Measurements from ENCODE around the gene ABR. TPM values are rescaled to one million over a fixed set of nuclear protein-coding genes. Genes with fewer than 3 reads are reported as not detected.

ABR gene
- total RNA-seq, 1 donor from 2014 or later = 92.7 TPM

DNA sequence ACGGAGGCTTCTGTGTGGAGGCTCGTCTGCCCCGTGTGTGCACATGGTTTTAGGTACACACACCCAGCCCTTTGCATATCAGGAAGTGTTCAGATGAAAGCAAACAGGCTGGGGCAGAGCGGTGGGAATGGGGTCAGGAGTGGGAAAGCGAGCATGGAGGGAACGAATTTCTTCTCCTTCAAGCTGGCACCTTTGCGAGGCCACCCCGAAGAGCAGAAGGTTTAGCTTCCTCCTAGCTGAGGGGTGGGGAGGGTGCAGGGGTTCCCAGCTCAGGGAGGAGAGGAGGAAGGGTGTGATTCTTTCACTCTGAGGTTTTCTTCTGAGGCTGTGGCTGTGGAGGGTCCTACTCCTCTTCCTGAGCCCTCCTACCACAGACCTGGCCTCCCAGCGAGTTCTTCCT is 83.6 kb downstream of the ABR start:
- Histone ChIP-seq H3K4me3 (no peak overlapping the region), H3K36me3 (no peaks in the 10 kb centered on the region), H3K9ac (no peak overlapping the region), H3K9me3 (ENCODE audit: low read depth) (no peaks in the 10 kb centered on the region), H3K4me2 (no peak overlapping the region), H2AFZ (replicated peaks) (no peak overlapping the region), H3K27ac (no peak overlapping the region), H3K4me1 (peaks cover 3% of the 10 kb centered on the region), H4K20me1 (ENCODE audit: low read depth) (peaks cover 7% of the 10 kb centered on the region), H3K79me2 (ENCODE audit: low read depth) (no peaks in the 10 kb centered on the region), H3K27me3 (no peaks in the 10 kb centered on the region), H3F3A (ENCODE audit: low read depth) (no peaks in the 10 kb centered on the region)
- no peak for DNase-seq (ENCODE audit: low spot score)
- no peaks in the 10 kb centered on the region for H3K9me3 Mint-ChIP-seq
- TF ChIP-seq EZH2 (IDR thresholded peaks at IDR 0.05) (no peak), EZH2phosphoT487 (IDR thresholded peaks at IDR 0.05) (no peak)
- TF ChIP-seq, protein P1, sequence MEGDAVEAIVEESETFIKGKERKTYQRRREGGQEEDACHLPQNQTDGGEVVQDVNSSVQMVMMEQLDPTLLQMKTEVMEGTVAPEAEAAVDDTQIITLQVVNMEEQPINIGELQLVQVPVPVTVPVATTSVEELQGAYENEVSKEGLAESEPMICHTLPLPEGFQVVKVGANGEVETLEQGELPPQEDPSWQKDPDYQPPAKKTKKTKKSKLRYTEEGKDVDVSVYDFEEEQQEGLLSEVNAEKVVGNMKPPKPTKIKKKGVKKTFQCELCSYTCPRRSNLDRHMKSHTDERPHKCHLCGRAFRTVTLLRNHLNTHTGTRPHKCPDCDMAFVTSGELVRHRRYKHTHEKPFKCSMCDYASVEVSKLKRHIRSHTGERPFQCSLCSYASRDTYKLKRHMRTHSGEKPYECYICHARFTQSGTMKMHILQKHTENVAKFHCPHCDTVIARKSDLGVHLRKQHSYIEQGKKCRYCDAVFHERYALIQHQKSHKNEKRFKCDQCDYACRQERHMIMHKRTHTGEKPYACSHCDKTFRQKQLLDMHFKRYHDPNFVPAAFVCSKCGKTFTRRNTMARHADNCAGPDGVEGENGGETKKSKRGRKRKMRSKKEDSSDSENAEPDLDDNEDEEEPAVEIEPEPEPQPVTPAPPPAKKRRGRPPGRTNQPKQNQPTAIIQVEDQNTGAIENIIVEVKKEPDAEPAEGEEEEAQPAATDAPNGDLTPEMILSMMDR (IDR thresholded peaks at IDR 0.05) = no peak
- H3K27me3 Mint-ChIP-seq (ENCODE audit: insufficient read depth, low read depth) = peaks cover 3% of the 10 kb centered on the region
- peaks cover 25% of the 10 kb centered on the region for H3K36me3 Mint-ChIP-seq
- no peak overlapping the region for H3K4me3 Mint-ChIP-seq
- H3K4me1 Mint-ChIP-seq = peaks cover 6% of the 10 kb centered on the region
- peak overlapping the region; percentile 54 for H3K27ac Mint-ChIP-seq

DNA sequence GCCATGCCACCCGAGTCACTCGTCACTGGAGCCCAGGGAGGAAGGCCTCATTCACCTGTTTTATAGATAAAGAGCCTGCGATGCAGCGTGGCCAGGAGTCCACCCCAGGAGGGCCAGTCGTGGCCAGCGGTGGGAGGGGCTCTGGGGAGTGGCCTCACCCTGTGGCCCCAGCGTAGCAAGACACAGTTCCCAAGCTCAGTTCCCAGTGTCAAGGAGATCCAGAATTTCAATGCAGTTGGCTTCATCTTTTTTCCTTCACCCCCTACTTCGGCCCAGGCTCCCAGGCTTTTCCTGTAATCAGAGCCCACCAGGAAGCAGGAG is 84.0 kb downstream of the ABR start:
- Histone ChIP-seq H3F3A (ENCODE audit: low read depth) (no peaks in the 10 kb centered on the region), H3K79me2 (ENCODE audit: low read depth) (no peaks in the 10 kb centered on the region), H3K9me3 (ENCODE audit: low read depth) (no peaks in the 10 kb centered on the region), H3K27ac (no peak overlapping the region), H3K36me3 (no peaks in the 10 kb centered on the region), H3K4me3 (no peak overlapping the region), H3K4me2 (no peak overlapping the region), H2AFZ (replicated peaks) (no peak overlapping the region), H3K27me3 (no peaks in the 10 kb centered on the region), H4K20me1 (ENCODE audit: low read depth) (peaks cover 7% of the 10 kb centered on the region), H3K9ac (no peak overlapping the region), H3K4me1 (peaks cover 3% of the 10 kb centered on the region)
- no peak for DNase-seq (ENCODE audit: low spot score)
- Mint-ChIP-seq H3K4me1 (peaks cover 6% of the 10 kb centered on the region), H3K27ac (no peak overlapping the region), H3K27me3 (ENCODE audit: insufficient read depth, low read depth) (peaks cover 3% of the 10 kb centered on the region), H3K4me3 (no peak overlapping the region), H3K9me3 (no peaks in the 10 kb centered on the region), H3K36me3 (peaks cover 25% of the 10 kb centered on the region)
- no peak for TF ChIP-seq EZH2 (IDR thresholded peaks at IDR 0.05)
- no peak for TF ChIP-seq EZH2phosphoT487 (IDR thresholded peaks at IDR 0.05)

DNA sequence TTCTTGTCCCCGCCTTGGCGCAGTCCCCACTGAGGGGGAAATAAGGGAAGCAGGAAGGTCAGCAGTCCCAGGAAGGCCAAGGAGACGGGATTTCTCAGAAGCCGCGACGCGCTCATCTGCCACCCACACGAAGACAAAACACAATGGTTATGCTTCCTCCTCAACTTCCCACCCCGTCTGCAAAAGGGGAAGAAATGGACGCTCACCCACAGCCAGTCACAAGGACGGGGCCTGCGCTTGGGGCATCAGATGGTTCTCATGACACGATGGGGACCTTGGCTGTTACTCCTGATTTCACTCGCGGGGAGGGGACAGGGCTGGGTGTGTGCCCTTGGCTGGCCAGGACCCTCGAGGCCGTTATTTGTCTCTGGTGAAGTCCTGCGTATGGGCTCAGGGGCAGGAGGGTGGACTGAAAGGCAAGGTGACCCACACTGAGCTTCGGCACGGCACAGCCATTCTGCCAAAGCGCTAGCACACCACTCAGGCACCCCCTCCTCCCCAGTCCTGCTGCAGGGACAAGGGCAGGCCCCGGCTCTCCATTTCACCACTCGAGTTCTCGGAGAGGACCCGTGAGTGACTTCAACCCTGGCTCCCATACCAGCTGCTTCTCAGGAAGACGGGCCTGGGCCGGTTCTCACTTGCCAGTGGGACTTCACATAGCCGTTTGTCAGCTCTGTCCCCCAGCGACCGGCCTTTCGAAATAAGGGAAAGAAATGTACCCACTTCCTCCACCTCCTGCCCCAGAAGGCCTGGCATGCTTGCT is 84.5 kb downstream of the ABR start:
- no peak for DNase-seq (ENCODE audit: low spot score)
- H3K4me1 ChIP-seq = peaks cover 3% of the 10 kb centered on the region
- Mint-ChIP-seq H3K9me3 (no peaks in the 10 kb centered on the region), H3K36me3 (peaks cover 25% of the 10 kb centered on the region), H3K27ac (no peak overlapping the region), H3K4me3 (no peak overlapping the region), H3K4me1 (peaks cover 6% of the 10 kb centered on the region), H3K27me3 (ENCODE audit: insufficient read depth, low read depth) (peaks cover 3% of the 10 kb centered on the region)
- no peak overlapping the region for H3K27ac ChIP-seq
- H3K36me3 ChIP-seq = no peaks in the 10 kb centered on the region
- peaks cover 7% of the 10 kb centered on the region for H4K20me1 ChIP-seq (ENCODE audit: low read depth)
- TF ChIP-seq EZH2phosphoT487 (IDR thresholded peaks at IDR 0.05) (no peak), EZH2 (IDR thresholded peaks at IDR 0.05) (no peak)
- TF ChIP-seq, protein P1 (IDR thresholded peaks at IDR 0.05) = no peak
- H3K4me2 ChIP-seq = no peak overlapping the region
- H3K79me2 ChIP-seq (ENCODE audit: low read depth) = no peaks in the 10 kb centered on the region
- no peak overlapping the region for H3K4me3 ChIP-seq
- H3K9ac ChIP-seq = no peak overlapping the region
- H3K27me3 ChIP-seq = no peaks in the 10 kb centered on the region
- no peaks in the 10 kb centered on the region for H3F3A ChIP-seq (ENCODE audit: low read depth)
- H2AFZ ChIP-seq (replicated peaks) = no peak overlapping the region
- no peaks in the 10 kb centered on the region for H3K9me3 ChIP-seq (ENCODE audit: low read depth)

DNA sequence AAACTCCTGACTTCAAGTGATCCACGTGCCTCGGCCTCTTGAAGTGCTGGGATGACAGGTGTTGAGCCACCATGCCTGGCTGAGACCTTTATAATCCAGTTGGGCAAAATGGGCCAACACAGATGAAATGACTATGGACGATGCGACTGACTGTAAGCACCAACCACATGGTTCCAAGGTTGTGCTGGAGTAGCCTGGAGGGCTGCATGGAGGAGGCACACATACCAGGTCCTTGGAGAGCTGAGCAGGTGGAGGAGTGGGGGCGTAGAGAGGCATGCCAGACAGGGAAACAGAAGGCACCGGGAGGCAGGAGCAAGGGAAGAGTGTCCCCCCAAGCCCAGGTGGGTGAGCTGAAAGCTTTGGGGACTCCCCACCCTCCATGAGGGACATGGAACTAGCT is 85.2 kb downstream of the ABR start:
- Histone ChIP-seq H3K9ac (no peak overlapping the region), H3K9me3 (ENCODE audit: low read depth) (no peaks in the 10 kb centered on the region), H3F3A (ENCODE audit: low read depth) (no peaks in the 10 kb centered on the region), H2AFZ (replicated peaks) (no peak overlapping the region), H3K27ac (no peak overlapping the region), H3K27me3 (no peaks in the 10 kb centered on the region), H3K36me3 (no peaks in the 10 kb centered on the region), H3K4me2 (no peak overlapping the region), H3K4me1 (peaks cover 3% of the 10 kb centered on the region), H4K20me1 (ENCODE audit: low read depth) (peaks cover 7% of the 10 kb centered on the region), H3K4me3 (no peak overlapping the region), H3K79me2 (ENCODE audit: low read depth) (no peaks in the 10 kb centered on the region)
- H3K27me3 Mint-ChIP-seq (ENCODE audit: insufficient read depth, low read depth) = peaks cover 3% of the 10 kb centered on the region
- TF ChIP-seq EZH2phosphoT487 (IDR thresholded peaks at IDR 0.05) (no peak), EZH2 (IDR thresholded peaks at IDR 0.05) (no peak)
- TF ChIP-seq, protein P1 (IDR thresholded peaks at IDR 0.05) = no peak
- H3K36me3 Mint-ChIP-seq = peaks cover 28% of the 10 kb centered on the region
- peaks cover 10% of the 10 kb centered on the region for H3K4me1 Mint-ChIP-seq
- H3K4me3 Mint-ChIP-seq = no peak overlapping the region
- DNase-seq (ENCODE audit: low spot score) = no peak
- no peak overlapping the region for H3K27ac Mint-ChIP-seq
- no peaks in the 10 kb centered on the region for H3K9me3 Mint-ChIP-seq
